GM12872 (cell line): ENCODE results near the gene HECTD1.

Source experiments
- CTCF ChIP-seq: IDR thresholded peaks from 3 replicates; pipeline ENCODE4 v1.5.1; 2011; ENCODE audit warnings: low read depth, mild to moderate bottlenecking, low read length, moderate library complexity; ENCODE audit not compliant: insufficient read depth

Gene HECTD1

DNA sequence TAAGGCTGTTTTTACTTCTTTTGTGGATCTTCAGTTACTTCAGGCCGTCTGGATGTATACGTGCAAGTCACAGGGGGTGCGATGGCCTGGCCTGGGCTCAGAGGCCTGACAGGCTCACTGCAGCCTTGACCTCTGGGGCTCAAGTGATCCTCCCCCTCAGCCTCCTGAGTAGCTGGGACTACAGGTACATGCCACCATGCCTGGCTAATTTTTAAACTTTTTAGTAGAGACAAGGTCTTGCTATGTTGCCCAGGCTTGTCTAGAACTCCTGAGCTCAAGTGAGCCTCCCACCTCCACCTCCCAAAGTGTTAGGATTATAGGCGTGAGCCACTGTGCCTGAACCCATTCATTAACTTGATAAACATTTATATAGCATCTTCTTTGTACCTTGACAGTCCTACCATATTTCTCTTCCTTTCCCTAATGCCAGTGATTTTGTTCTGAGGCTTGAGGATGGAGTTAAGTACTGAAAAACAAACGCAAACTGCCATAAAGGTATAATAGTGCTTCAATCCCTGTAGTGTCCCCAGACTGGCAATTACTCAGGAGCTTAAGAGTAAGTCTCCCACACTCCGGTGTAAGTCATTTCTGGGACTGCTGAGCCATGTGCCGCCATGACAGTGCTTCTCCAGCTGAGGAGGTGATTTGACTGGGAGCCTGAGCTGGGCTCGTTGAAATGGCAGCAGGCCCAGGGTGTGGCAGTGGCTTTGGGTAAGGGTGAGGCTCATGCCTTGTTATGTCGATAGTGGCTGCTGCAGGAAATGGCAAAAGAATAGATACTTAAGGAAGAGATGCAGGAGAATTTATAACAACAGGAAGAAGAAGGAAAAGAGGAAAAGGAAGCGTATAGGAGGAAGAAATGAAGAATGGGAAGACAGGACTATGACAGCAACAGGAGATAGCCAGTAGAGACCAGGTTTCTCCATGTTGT lies 43.7 kb upstream of the HECTD1 start:
- TF ChIP-seq CTCF: no peak

GRCh38 chr14:31244626-31245025 lies 37.0 kb upstream of the HECTD1 start:
- no peak for TF ChIP-seq CTCF

DNA sequence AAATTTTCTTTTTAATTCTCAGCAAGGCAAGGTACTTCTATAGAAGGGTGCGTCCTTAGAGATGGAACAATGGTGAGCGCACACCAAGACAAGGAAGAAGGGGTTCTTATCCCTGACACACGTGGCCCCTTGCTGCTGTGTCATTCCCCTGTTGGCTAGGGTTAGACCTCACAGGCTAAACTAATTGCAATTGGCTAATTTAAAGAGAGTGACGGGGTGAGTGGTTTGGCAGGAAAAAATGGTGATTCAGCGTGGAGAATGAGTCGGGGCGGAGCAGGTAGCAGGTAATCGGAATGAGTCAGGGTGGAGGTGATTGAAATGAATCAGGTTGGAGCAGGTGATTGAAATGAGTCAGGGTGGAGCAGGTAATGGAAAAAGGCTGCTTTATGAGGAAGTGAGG lies 36.3 kb upstream of the HECTD1 start:
- no peak for TF ChIP-seq CTCF

GRCh38 chr14:31241450-31242114 lies 34.0 kb upstream of the HECTD1 start:
- TF ChIP-seq CTCF: no peak

- no peak for TF ChIP-seq CTCF
These were observed 32.1 kb upstream of the HECTD1 start for GRCh38 chr14:31239741-31240140.

DNA sequence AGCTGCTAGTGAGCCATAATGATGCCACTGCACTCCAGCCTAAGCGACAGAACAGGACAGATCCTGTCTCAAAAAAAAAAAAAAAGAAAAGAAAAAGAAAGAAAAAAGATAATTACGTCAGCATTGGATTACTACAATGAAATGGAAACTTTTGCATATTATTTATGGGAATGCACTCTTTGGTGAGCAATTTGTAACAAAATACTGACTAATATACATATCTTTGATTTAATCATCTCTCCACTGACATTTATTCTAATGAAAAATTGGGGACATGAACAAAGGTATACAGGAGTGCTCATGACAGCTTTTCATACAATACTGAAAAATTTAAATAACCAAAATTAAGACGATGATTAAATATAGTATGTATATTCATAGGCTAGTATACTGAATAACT lies 27.9 kb upstream of the HECTD1 start:
- TF ChIP-seq CTCF: no peak

DNA sequence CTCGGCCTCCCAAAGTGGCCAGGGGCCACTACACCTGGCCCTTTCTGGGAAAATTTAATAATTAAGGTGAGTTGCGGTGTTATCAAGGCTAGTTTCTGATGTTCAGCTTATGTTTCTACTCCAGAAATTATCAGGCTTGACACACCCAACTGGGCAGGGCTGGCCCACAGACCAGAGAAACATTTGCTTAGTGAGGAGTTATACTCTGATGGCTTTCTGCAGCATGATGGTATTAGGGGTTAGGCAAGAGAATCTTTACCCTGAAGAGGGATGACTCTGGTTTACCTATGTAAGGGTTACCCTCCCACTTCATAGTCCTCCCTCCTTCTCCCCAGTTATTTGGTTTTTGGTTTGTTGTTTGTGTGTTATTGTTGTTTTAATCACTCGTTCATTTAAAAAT lies 24.5 kb upstream of the HECTD1 start:
- TF ChIP-seq CTCF: no peak
